ENCODE results near the gene PTGDR2.
"Not testable (repeated sequence)": the region's sequence is repeated elsewhere in the genome, so short reads cannot be mapped to it uniquely, and the experiment has no call there.

The PTGDR2 gene

DNA sequence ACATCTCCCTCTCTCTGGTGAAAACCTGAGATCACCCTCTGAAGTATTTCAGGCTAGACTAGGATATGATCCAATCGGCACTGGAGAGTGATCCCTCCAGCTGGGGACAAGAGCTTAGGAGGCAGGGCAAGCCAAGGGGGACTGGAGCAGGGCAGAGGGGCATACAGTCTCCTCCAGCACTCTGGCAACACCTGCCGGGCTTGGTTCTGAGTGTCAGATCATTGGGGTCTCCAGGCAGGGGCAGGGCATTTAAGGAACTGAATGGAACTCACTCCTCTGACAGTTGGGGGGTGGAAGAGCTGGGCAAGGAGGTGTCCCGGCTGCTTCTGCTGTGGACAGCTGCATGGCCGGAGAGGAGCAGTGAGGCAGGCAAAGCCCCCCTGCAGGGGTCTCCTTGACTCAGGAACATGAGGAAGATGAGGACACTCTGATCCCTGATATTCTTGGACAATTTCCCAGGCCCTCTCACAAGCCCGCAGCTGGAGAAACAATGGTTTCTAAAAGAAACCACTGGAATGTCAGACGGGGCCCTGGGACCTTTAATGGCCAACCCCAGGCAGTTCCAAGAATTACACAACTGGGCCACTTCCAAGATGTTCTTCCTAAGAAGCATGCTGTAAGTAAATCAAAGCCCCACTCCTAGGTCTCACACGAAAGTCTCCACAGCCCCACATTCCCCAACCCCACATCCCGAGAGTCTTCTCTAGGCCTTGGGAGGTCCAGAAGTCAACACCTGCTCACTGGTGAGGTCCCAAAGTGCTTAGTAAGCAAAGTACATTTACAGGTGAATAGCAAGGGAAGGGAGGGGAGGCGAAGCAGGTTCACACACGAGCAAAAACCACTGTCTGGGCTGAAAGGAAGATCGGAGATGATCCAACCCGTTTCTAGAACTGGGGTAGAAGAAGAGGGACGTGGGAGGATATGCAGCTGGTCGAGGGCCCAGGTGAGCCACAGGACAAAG is 15.0 kb downstream of the PTGDR2 start:
- no peak for DNase-seq

DNA sequence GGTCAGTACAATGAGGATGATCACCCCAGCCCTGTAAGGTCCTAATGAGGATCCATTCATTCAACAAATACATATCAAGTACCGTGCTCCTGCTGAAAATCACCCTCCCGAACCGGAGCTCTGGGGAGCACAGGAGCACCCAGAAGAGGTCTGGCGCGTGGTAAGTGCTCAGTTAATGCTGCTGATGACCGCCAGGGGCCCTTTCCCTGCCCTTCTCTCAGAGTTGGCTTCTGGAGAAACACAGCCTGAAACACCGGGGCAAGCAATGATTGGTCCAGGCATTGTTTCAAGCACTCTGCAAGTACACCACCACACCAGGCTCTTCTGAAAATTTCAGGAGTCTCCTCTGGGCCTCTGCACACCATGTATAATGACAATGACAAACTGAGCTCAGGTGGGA is 17.6 kb downstream of the PTGDR2 start:
- DNase-seq, result peak; percentile 50

DNA sequence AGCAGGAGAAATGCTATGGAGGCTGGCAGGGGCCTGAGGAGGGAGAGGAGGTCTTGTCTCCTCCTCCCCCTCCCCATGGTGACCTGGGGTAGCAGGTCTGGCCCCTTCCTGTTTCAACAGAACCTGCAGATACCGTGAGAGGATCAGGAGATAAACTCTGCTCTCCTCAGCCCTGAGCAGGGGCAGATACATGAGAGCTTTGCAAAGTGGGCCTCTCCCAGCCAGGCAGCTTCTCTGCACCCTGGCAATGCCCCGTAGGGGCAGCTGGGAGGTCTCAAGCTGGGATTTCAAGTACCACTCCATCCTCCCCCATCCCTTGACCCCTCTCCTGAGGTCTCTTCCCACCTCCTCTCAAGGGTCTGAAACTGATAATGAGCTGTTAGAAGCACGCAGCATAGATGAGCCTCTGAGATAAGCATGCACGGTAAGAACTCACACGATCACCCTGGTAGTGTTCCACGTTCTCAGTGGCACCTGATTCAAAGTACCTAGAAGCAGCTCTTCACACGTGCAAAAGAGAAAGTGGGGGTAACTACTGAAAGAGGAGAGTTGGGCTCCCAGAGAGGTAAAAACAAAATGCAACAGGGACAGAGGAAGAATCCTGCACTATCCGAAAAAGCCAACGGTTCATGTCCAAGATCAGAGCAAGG is 18.8 kb downstream of the PTGDR2 start:
- no peak for DNase-seq

GRCh38 chr11:60835534-60835846 is 20.3 kb downstream of the PTGDR2 start:
- peak; percentile 51 for DNase-seq

- no peak for DNase-seq
Observed at GRCh38 chr11:60834742-60835533, 20.8 kb downstream of the PTGDR2 start.

DNA sequence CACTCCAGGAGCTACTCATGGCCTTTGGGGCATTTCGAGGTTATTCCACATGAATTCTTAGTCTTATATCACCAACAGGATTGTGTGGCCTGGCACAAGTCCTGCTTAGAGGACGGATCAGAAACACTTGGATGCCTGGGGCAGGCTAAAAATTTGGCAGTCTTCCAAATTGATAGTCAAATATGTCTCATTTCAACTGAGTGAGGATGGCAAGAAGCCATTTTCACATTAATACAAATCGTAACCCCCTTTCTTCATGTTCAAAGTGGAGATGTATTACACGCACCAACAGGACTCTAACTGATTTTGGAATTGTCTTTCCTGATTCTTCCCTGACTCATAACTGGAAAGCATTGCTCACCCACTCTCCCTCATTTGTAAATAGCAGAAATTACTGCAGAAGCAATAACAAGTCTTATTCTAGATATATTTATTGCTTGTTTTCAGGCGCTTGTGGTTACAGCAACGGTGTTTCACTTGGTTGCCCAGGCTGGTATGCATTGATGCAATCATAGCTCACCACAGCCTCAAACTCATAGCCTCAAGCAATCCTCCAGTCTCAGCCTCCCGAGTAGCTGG is 24.2 kb downstream of the PTGDR2 start:
- peak; percentile 65 for DNase-seq

DNA sequence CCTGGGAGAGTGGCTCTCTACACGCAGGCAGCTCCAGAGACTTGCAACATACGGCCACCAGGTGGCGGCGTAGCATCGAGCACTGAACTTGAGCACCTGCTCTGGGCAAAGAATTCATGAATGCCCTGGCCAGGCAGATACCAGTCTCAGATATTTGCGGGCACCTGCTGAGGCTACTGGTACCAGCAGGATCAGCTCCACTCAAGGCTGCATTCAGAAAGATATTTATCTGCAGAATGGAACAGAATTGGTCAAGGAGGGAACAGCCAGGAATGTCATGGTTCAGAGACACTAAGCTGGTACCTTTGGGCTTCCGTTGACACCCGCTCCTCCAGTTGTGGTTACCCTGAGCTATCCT is 24.6 kb downstream of the PTGDR2 start:
- peak; percentile 88 for DNase-seq

GRCh38 chr11:60830478-60831142 is 25.1 kb downstream of the PTGDR2 start:
- no peak for DNase-seq

GRCh38 chr11:60825790-60826189 is 30.0 kb downstream of the PTGDR2 start:
- DNase-seq, result no peak

DNA sequence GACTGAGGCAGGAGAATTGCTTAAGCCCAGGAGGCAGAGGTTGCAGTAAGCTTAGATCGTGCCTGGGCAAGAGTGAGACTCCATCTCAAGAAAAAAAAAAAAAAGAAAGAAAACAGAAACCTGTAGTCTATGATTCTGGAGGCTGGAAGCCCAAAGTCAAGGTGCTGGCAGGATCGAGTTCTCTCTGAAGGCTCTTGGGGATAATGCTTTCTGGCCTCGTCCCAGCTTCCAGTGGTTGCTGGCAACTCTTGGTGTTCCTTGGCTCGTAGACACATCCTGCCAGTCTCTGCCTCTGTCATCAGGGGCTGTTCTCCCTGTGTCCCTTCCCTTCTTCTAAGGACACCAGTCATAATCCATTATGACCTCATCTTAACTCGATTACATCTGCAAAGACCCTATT is 30.6 kb downstream of the PTGDR2 start:
- DNase-seq, result no peak

- not testable (repeated sequence) for DNase-seq
Observed at GRCh38 chr11:60823745-60824306, 31.9 kb downstream of the PTGDR2 start.

DNA sequence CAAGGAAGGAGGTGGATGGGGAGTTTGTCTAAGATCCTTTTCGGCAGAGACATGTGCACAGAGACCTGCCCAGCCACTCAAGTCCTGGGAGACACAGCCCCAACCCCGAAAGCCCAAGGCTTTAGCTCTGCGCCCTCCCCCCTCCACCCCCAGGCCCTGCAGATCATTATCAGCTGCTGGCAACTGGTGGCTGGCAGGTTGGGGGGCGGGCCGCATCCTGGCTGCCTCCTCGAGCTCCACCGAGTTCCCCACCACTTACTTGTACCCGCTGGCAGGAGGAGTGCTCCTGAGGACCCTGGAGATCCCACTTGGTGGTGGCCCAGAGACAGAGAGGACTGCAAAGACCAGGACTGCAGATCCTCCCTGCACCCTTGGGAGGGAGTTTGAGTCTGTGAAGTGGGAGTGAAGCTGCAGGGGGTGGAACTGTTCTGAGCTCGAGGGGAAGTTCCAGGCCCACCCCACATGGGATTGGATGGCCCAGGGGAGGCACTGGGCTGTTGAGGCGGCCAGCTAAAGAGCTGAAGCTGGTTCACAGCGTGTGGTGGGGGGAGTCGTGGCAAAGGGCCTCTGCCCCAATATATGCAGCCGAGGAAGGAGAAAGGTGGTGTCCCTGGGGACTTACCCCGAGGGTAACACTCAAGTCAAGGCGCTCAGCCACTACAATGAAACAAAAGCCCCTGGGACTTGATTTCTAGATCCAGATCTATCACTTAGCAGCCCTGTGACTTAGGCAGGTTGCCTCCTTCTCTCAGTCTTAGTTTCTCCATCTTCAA is 33.7 kb downstream of the PTGDR2 start:
- DNase-seq, result no peak

DNA sequence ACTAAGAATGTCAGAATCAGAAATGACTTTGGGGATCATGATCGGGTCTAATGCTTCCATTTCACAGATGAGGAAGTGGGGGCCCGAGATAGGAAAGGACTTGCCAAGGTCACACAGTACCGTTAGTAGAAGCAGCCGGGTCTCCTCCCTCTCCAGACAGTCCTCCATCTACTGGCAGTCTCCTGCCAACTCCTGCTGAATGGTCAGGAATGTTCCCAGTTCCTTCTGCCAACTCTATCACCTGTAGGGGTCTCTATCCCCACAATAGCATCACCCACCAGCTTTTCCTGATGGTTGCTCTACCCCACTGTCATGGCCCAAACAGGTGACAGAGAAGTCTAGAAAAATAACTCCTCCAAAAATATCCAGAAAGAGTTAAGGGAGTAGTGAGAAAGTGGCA is 37.7 kb downstream of the PTGDR2 start:
- DNase-seq, result no peak

GRCh38 chr11:60816590-60817157 is 39.1 kb downstream of the PTGDR2 start:
- no peak for DNase-seq

GRCh38 chr11:60814112-60814511 is 41.6 kb downstream of the PTGDR2 start:
- no peak for DNase-seq

DNA sequence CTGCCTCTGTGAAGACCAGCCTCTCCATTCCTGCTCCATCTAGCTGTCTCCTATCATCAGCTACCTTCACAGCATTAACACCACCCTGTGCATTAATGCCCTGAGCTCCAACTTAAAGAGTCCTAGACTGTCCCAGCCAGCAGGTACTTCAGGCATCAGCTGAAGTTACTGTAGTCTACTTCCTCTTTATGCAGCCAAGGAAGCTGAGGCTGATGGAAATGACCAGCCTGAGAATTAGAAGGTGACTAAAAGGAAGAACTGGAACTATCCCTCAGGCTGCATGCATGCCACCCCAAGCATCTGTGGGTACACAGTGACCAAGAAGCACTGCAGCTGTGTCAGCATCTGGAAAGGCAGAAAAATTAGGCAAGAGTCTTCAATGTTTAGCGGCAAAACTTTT is 42.4 kb downstream of the PTGDR2 start:
- DNase-seq, result no peak

- no peak for DNase-seq
Observed at GRCh38 chr11:60810569-60810968, 45.2 kb downstream of the PTGDR2 start.

DNA sequence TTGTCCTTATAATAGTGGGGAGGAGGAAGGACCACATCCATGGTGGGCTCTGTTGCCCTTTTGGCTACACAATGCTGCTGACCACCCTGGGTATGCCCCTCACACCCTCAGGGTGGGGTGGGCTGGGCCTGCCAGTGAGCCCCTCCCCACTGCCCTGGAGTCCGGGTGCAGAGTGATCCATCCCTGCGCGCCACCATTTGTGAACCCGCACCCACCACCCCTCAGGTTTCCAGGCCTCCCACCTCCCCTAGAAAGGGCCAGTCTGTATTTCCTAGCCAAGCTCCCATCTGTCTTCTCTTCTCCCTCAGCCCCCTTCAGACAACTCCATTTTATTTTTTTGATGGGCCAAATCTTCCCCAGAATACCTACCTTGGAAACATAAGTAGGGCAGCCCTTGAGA is 45.6 kb downstream of the PTGDR2 start:
- DNase-seq, result no peak

DNA sequence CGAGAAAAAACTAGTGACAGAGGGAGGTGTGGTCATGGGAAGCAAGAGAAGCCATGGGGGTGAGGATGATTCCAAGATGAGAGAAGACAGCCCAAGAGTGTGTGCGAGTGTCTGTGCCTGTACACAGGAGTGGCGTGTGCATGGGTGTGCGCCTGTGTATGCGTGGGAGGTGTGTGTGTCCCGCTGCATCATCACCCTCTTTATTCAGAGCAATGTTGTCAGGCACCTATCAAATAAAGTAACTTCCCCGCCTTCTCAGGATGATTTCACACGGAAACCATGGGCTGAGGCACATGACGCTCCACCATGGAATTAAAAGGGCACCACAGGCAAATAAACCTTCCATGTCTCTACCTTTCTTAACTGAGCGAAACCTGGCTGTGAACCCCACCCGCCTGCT is 46.1 kb downstream of the PTGDR2 start:
- no peak for DNase-seq

DNA sequence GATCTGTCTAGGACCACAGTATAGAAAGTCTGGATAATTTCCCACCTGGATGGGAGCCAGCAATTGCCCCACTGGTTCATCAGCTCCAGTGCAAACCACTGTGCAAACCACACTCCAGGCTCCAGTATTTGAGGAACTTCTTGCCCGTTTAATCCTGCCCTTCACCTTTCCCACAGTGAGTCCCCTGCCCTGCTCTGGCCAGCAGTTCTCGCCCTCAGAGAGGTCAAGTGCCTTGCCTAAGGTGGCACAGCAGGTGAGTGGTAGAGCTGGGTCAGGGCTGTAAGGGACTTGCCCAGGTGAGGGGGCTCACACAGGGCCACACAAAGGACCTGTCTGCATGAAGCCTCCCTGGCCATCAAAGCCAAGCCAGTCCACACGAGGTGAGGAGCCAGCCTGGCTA is 46.5 kb downstream of the PTGDR2 start:
- DNase-seq, result no peak

GRCh38 chr11:60803273-60803936 is 52.3 kb downstream of the PTGDR2 start:
- DNase-seq, result no peak
